ENCODE data around the gene IFRD2.

DNA sequence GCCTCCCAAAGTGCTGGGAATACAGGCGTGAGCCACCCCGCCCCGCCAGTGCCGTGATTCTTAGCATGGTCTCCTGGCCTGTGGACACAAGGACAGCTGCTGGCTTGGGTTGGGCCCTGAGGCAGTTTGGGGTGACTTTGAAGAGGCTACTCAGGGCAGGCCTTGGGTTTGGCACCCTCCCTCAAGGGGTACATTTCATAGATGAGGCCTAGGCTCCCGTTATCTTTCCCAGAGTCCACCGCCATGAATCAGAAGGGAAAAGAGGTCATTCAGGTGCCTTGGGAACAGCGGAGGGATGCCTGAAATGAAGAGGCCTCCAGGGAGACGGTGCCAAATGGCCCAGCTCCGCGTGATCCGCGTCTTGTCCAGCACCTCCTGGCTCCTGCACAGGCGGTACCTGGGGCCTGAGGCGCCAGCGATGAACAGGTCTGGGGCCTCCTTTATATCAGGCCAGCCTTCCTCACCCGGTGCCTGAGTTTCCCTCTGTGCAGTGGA lies 46.9 kb downstream of the IFRD2 start:
- TF ChIP-seq, protein P1, sequence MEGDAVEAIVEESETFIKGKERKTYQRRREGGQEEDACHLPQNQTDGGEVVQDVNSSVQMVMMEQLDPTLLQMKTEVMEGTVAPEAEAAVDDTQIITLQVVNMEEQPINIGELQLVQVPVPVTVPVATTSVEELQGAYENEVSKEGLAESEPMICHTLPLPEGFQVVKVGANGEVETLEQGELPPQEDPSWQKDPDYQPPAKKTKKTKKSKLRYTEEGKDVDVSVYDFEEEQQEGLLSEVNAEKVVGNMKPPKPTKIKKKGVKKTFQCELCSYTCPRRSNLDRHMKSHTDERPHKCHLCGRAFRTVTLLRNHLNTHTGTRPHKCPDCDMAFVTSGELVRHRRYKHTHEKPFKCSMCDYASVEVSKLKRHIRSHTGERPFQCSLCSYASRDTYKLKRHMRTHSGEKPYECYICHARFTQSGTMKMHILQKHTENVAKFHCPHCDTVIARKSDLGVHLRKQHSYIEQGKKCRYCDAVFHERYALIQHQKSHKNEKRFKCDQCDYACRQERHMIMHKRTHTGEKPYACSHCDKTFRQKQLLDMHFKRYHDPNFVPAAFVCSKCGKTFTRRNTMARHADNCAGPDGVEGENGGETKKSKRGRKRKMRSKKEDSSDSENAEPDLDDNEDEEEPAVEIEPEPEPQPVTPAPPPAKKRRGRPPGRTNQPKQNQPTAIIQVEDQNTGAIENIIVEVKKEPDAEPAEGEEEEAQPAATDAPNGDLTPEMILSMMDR (IDR thresholded peaks at IDR 0.05): no peak
- TF ChIP-seq POLR2A (IDR thresholded peaks at IDR 0.05): no peak
